NCI-H82 (cell line): ENCODE measurements around the gene PTPN22.
"Not testable (repeated sequence)": the region's sequence is repeated elsewhere in the genome, so short reads cannot be mapped to it uniquely, and the experiment has no call there.

Experiments
- DNase-seq: peaks from one replicate; lab custom pipeline; 2025; lab: John Stamatoyannopoulos, UW

The PTPN22 gene

DNA sequence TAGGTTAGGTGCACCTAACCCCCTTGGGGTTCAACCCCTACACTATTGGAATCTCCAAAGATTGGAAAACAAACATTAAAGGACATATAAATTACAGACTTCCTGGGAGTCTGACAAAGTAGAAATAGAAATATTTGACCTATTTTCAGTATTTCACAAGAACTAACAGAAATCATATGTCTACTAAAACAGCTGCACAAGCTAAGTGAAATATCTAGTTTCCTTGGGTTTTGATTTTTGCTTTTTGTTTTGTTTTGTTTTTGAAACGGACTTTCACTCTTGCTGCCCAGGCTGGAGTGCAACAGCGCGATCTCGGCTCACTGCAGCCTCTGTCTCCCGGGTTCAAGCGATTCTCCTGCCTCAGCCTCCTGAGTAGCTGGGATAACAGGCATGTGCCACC, 18.8 kb downstream of the PTPN22 start:
- not testable (repeated sequence) for DNase-seq

DNA sequence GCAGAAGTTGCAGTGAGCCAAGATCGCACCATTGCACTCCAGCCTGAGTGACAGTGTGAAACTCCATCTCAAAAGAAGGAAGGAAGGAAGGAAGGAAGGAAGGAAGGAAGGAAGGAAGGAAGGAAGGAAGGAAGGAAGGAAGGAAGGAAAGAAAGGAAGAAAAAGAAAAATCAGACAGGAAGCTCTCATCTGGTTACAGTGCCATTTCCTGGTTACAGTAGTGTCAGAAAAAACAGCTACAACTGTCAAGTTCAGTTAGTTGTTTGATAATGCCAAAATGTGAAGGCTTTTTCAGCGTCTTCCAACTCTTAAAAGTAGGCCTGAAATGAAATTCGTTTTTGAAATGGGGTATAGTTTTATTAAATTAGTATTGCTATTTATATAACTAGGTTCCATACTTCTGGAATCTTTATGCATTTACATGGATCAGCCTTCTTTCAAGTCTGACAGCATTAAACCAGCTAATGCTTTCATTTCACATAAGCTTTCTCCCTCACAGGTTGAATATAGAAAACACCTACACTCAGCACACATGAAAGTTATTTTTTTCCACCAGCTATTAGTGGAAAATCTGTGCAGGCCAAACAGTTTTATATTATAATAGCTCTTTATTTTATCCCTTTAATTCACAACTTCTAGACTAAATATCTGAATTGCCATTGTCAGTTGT, 21.2 kb downstream of the PTPN22 start:
- DNase-seq, result no peak

DNA sequence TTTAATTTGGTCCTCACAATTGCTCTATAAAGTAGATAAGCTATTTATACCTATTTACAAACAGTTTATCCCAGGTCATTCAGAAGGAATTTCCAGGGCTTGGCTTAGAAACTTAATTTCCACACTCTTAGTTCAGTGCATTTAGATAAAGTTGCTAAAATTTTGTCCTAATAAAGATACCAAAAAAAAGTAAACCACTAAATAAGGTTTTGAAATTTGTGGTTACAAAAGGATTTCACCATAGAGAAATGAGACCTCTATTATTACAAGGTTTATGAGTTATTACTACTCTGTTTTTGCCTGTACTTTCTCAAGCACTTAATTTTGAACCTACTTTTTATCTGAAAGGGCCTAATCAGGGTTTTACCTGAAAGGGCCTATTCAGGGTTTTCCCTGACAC, 22.4 kb downstream of the PTPN22 start:
- no peak for DNase-seq

DNA sequence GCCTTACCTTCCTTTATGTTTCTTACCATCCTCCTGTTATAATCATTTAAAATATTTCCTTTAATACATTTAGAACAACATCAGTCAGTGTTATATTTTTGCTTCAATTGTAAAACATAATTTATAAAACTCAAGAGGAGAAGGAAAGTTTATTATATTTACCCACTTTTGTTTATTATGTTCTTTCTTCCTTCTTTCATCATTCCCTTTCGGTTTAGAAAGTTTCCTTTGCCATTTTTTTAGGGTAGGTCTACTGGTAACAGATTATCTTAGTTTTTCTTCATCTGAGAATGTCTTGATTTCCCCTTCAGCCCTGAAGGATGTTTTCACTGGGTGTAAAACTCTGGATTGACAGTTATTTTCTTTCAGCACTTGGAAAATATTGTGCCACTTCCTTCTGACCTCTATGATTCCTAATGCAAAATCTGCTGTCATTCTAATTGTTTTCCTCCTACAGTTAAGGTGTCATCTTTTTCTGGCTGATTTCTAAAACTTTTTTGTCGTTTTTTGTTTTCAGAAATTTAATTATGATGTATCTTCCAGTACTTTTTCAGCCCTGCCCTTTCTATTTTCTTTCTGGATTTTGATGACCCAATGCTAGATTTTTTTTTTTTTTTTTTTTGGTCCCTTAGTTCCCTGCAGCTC, 25.0 kb downstream of the PTPN22 start:
- DNase-seq, result no peak

DNA sequence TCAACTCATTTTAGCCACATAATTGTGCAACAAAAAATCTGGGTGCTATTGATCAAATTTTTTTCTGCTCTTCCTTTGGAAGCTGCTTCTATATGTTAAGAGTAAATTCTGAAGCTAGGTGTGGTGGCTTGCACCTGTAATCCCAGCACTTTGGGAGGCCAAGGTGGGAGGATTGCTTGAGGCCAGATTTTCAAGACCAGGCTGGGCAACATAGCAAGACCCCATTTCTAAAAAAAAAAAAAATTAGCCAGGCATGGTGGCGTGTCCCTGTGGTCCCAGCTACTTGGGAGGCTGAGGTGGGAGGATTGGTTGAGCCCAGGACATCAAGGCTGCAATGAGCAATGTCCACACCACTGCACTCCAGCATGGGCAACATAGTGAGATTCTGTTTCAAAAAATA, 35.0 kb downstream of the PTPN22 start:
- DNase-seq, result no peak

DNA sequence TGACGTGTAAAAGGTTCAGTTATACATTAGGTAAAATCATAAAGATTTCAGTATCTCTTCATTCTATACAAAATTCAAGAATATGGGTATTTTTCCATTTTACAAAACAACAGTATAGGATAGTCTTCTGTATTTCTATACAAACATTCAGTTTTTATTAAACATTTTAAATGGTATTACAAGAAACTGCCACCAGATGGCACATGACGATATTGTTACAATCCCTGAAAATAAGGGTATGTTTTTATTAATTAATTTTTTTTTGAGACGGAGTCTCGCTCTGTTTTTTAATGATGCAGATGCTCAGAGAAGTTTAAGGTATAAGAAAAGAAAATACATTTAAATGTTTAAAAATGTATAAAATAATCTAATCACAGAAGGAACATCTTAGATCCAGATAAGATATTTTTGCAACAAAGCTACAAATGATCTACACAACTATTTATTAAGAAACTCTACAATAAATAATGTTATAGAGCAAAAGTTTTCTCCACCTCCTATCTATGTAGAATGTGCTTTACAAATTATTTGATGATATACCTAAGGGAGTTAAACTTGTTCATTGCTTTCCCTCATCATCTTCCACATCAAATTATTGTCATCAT, 35.7 kb downstream of the PTPN22 start:
- DNase-seq, result peak; percentile 73

DNA sequence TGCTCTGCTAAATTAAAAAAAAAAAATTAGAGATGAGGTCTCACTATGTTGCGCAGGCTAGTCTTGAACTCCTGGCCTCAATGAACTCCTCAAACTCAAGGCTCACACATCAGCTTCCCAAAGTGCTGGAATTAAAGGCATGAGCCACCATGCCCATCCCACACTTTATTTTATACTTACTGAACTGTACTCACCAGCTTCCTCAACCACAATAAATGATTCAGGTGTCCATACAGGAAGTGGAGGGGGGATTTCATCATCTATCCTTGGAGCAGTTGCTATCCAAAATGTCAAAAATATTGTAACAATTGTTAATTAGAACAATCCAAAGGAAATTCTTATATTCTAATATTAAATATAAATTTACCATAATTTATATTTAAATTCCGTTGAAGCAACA, 36.8 kb downstream of the PTPN22 start:
- DNase-seq, result no peak

DNA sequence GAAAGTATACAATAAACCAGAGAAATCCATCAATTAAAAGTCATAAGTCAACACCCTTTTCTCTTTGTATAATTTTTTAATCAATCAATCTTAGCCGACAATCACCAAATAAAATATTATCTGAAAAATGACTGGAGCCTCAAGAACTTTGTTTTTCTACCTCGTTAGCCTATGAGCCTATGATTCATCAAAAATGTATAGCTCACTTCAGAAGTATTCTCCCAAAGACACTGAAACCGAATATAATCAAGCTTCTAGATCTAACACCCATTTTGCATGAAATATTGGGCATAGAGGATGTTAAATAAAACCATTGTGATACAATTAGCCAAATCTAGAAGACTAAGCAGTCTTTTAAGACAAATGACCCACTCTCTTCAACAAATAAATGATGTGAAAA, 41.5 kb downstream of the PTPN22 start:
- DNase-seq, result no peak

DNA sequence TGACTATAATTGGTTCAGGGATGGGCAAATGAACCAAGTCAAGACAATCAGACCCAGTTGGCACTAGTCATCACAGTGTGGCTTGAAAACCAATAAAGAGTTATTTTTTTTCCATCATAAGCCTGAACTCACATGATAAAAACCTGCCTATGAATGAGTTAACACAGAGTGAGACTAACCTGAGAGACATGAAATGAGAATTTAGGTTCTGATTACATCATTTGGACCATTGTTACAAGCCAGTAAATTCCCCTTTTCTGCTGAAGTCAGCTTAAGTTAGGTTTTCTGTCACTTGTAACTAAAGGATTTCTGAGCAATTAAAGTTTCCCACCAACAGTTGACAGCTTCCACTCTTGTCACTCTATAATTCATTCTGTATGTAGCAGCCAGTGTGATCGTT, 49.6 kb downstream of the PTPN22 start:
- no peak for DNase-seq

DNA sequence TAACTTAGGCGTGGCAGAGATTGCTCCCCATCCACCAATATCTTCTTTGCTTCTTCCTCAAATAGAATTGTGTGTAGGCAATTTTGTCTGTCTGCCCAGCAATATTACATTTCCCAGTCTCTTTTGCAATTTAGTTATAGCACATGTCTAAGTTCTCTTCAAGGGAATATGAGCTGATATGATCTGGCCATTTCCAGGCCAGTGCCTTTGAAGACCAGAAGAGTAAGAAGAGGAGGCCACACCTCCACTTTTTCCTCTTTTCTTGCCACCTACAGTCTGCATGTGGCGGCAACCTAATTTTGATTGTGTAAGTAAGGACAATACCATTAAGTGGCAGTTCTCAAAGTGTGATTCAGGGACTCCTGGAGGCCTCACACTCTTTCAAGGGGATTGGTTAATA, 52.9 kb downstream of the PTPN22 start:
- peak; percentile 14 for DNase-seq

DNA sequence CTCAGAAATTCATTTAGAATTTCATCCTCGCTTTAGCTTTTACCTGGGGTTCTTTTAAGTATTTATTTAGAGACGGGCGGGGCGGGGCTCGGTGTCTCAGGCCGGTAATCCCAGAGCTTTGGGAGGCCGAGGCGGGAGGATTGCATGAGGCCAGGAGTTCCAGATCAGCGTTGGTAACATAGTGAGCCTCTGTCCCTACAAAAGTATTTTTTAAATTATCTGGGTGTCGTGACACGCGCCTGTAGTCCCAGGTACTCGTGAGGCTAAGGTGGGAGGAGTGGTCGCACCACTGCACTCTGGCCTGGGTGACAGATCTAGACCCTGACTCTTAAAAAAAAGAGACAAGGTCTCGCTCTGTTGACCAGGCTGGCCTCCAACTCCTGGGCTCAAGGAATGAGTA, 58.3 kb downstream of the PTPN22 start:
- DNase-seq, result peak; percentile 10

DNA sequence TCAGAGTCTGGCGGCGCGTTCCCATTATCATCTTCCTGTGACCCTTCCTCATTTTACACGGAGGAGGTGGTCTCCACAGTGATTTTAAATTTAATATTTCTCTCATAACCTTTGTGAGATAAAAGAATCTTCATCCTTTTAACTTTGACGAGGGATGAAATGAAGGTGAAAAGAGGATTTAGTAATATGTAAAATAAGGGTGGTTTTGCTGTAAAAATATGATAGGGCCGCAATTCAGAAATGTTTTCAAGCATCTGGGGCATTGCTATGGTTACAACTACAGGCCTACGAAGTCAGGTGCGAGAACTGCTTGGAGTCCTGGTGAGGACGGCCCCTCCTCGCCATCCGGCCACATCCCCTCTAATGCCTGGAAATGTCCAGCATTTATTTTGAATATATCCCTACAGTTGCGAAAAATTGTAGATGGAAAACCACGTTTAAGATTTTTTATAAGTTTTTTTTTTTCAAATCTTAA, 58.8 kb downstream of the PTPN22 start:
- DNase-seq, result peak; percentile 47

DNA sequence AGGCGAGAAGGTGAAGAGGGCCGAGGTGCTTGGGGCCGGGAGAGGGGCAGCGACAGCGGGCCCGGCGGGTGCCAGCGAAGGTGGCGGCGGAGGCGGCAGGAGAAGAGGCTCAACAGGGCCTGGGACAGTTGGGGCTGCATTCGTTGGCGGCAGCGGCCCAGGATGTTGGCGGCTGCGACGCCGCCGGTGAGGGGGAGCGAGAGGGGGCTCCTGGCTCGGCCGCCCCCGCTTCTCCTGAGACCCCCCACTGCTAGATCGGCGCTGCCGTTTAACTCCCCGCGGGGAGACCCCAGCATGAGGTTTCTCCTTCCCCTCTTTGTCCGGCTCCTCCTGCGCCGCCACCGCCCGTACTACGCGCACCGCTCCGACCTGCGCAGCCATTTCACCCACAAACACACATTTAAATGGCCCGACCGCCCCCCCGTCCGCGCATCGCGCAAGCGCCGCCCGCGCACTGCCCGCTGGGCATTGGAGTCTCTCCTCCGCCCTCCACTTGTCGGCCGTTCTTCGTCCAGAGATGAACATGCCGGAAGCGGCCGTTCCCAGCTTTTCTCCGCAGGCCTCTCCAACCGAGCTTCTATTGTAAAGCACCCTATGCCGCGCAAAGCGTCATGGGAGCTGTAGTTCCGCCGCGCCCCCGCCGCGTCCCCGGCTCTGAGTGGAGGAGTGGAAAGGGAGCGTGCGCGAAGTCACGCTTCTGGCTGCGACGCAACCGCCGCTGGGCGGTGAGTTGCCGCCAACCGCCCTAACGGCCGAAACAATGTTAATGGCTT, 59.4 kb downstream of the PTPN22 start, which contains the start of gene RSBN1:
RSBN1 (minus strand) TSS at position 589 of the 773 bp plus-strand sequence; CDS start at position 525, 64 bp downstream.
- peak; percentile 100 for DNase-seq

DNA sequence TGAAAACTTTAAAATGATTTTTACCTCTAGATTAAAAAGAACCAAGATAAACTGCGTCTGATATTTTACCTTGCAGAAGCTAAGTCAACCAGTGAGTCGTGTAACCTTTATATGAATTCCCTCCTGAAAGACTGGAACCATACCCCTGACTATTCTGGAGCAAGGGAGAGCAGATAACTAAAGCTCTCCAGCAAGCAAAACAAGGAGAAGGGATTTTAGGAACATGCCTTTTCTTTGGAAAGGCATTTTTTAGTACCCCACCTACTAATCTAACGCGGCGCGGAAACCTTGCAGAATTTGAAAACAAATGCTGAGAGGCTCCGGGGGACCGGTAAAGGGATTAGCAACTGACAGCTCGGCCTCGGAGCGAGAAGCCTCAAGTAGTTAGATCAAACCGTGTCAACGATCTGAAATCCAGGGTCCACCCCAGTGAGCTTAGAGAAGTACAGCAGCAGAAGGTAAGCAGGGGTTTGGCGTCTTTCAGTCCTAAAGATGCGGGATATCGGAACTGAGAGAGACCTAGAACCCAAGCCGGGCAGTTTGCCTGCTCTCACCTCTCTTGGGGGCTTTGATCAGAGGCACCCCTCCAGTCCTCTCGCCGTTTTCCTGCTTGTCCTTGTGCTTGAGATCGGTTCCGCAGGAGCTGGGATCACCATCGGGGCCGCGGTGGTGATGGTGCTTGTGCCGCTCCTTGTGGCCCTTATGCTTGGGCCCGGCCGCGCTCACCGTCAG, 60.2 kb downstream of the PTPN22 start:
- peak; percentile 87 for DNase-seq

DNA sequence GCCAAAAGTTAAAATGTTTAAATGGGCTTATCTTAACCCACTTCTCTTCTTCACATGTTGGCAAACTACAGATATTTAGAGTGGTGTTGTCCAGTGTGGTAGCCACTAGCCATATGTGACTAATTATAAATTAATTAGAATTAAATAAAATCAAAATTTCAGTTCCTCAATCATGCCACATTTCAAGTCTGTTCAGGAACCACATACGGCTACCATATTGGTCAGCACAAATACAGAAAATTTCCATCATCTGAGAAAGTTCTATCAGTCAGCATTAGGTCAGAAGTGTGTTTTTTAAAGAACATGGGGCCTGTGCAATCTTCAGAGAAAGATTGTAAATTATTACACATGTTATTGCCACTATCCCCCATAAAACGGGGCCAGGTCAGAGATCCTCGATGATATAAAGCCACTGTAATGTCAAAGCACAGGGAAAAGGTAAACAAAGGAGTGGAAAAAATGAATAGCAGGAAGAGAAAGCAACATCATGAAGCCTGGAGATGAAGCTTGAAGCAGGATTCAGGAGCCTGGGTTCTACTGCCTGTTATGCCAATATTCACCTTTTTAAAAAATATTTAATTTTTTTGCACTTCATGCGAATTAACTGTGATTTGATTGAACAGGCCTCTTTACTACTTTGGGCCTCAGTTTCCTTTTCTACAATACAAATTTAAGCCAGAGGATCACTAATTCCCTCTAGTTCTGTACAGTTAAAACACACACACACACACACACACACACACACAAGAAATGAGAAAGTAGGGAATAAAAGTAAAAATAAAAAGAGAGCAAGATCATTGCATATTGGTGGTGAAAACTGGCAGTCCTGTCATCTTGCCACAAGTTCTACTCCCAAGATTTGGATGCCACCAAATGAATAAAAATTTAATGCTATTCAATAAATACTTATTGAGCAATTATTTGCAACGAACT, 61.6 kb downstream of the PTPN22 start:
- DNase-seq, result no peak

DNA sequence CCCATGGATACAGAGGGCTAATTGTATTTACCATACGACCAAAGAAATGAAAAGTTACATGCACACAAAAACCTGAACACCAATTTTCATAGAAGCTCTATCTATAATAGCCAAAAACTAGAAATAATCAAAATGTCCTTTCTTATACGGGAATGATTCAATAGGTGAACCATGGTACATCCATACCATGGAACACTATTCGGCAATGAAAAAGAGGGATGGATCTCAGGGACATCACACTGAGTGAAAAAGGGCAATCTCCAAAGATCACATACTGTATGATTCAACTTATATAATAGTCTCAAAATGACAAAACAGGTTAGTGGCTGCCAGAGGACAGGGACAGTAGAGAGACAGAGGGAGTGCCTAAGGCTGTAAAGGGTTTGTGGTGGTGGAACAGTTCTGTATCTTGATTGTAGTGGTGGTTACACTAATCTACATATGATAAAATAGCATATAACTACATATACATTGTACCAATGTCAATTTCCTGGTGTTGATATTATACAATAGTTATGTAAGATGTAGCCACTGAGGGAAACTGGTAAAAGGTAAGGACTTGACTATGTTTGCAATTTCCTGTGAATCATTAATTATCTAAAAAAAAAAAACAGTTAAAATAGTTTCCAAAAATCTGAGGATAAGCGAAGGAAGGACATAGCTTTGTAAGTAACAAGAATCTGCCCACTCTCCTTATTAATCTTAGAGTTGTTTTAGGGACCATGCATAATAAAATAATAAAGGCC, 62.9 kb downstream of the PTPN22 start:
- DNase-seq, result no peak

DNA sequence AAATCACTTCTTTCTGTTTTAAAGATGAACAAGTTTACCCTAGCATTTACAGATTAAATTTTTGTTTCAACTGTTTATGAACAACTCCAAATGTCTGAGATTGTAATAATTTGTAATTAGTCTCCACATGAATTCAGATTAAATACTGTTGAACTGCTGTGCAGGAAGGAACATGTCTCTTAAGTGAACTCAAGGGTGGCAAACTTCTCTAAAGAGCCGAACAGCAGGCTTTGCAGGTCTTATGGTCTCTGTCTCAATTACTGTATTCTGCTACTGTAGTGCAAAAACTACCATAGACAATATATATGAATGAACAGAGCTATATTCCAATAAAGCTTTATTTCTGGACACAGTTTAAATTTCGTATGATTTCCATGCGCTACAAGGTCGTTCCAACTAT, 65.9 kb downstream of the PTPN22 start:
- DNase-seq, result no peak

DNA sequence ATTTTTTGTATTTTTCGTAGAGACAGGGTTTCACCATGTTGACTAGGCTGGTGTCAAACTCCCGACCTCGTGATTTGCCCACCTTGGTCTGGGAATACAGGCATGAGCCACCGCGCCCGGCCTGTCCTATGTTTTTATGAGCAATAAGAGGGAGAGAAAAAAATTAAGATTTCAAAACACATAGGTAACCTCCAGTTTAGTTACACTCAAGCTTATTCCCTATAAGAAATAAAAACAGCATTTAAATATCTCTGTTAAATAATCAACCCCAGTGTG, 66.3 kb downstream of the PTPN22 start:
- DNase-seq, result no peak

DNA sequence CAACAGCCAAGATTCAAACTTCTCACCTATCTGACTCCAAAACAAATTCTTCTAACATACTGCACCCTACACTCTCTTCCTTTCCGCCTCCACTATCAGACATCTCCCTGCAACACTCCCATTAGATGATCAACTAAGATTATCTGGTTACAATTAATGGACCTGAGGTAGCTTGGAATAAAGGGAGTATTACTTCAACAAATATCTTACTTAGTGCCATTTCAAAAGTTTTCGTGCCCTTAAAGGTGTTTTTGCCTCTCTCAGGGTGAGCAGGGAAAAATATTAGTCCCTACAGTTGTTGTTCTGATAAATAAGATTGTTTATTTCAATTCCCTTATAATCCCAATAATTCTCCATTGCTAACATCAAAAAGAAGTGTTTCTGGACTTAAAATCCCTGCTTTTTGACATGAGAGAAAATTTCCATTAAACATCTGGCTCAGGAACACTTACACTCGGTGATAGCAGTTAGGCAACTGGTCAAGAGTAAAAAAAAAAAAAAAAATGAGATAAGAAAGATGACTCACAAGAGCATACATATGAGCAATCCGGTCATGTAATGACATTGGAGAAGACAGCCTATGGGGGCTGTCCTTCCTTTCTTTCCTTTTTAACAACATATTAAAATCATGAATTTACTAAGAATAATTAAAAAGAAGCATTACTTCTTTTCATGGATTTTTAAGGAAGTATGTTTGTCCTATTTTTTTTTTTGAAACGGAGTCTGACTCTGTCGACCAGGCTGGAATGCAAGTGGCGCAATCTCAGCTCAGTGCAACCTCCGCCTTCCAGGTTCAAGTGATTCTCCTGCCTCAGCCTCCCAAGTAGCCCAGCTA, 66.9 kb downstream of the PTPN22 start:
- no peak for DNase-seq
